ENCODE results near the gene FAM20B.
A peak's percentile ranks its signal among the peaks of the same experiment; 100 is the strongest.

The FAM20B gene

GRCh38 chr1:179095924-179096323, 70.2 kb downstream of the FAM20B start:
- DNase-seq = no peak

- no peak for DNase-seq
These were observed 74.2 kb downstream of the FAM20B start for GRCh38 chr1:179099891-179100290.

- no peak for DNase-seq
These were observed 75.9 kb downstream of the FAM20B start for GRCh38 chr1:179101566-179101965.

GRCh38 chr1:179103999-179104398, 78.3 kb downstream of the FAM20B start:
- DNase-seq = no peak

GRCh38 chr1:179104611-179105250, 79.0 kb downstream of the FAM20B start:
- no peak for DNase-seq

- DNase-seq = no peak
These were observed 79.7 kb downstream of the FAM20B start for GRCh38 chr1:179105393-179105792.

GRCh38 chr1:179107706-179108629, 82.3 kb downstream of the FAM20B start:
- no peak for DNase-seq

- no peak for DNase-seq
These were observed 83.0 kb downstream of the FAM20B start for GRCh38 chr1:179108644-179109043.

- DNase-seq = no peak
These were observed 89.5 kb downstream of the FAM20B start for GRCh38 chr1:179115181-179115580.

GRCh38 chr1:179119513-179119912, 93.8 kb downstream of the FAM20B start:
- peak; percentile 33 for DNase-seq

- no peak for DNase-seq
These were observed 95.0 kb downstream of the FAM20B start for GRCh38 chr1:179120736-179121135.

- DNase-seq = no peak
These were observed 95.7 kb downstream of the FAM20B start for GRCh38 chr1:179121159-179121938.

- no peak for DNase-seq
These were observed 99.2 kb downstream of the FAM20B start for GRCh38 chr1:179124873-179125272.
